Activated T-helper 9 cell treated with anti-CD3 and anti-CD28 coated beads, Interleukin-2, amount 50 U/mL, for 16 hours (primary cell): Measurements from ENCODE around the gene PTOV1.

Source experiments
- DNase-seq: peaks from one replicate; pipeline ENCODE4 v3.0.0-alpha.2; 2020; ENCODE audit warnings: low read depth

Gene PTOV1

DNA sequence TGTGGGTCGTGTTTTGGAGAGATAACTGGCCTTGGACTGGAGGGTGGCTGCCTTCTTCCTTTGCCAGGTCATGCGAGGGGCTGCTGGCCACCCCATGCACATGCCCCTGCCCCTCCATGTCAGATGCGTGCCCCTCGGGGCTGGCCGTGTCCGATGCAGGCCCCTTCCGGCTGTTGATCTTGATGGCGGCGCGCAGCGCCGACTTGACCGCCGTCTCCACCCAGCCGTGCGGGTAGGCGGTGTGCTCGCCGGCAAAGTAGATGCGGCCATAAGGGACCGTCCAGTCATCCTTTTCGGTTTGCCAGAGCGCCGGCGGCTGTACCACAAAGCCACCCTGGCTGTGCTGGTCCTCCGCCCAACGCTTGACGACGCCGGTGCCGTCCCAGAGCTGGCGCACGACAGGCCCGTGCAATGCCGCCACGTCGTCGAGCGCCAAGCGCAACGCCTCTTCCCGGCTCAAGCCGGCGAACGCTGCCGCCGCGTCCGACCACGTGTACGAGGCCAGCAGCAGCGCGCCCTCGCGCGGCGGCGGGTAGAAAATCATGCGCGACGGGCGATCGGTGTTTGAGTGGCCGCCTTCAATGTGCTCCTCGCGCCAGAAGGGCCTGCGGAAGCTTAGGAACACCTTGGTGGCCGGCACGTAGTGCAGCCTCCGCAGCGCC lies 38.9 kb downstream of the PTOV1 start:
- peak; percentile 65 for DNase-seq

DNA sequence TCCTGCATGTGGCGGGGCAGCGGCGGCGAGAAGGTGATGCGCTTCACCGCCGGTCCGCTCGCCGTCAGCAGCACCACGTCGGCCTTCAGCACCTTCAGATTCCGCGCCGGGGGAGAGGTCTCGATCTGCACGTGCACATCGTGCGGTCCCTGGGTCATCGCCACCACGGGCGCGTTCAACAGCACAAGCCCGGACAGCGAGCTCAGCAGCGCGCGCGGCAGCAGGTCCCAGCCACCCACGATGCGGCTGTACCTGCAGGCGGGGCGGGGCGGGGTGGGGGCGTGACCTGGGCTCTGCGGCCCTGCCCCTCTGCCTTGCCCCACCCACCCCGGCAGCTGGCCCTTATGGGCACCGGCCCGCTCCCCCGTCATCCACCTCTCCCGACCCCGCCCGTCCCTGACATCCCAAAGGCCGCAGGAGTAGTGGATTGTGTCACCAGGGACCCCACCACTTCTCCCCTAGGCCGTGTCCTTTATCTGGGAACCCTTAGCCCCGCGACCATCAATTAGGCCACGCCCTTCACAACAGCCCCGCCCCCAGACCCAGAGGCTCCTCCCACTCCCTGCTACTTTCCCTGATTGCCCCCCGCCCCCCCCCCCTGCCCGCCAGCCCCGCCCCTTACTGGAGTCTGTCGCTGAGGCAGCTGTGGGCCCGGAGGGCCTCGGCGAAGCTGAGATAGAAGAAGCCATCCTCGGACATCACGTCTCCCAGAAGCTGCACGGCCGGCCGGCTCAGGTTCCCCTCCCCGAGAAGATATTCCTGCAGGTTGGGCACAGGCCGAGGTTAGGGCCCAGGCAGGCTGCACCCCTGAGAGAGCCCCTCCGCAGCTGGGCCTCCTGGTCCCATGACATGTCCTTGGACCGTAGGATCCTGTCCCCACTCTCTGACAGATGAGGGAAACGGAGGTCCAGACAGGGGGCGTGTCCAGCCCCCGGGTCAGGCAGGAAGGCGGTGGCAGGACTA lies 39.7 kb downstream of the PTOV1 start:
- DNase-seq = peak; percentile 66

- no peak for DNase-seq
Observed at GRCh38 chr19:49891393-49891792, 40.4 kb downstream of the PTOV1 start.

GRCh38 chr19:49892716-49893115 lies 41.8 kb downstream of the PTOV1 start:
- no peak for DNase-seq

DNA sequence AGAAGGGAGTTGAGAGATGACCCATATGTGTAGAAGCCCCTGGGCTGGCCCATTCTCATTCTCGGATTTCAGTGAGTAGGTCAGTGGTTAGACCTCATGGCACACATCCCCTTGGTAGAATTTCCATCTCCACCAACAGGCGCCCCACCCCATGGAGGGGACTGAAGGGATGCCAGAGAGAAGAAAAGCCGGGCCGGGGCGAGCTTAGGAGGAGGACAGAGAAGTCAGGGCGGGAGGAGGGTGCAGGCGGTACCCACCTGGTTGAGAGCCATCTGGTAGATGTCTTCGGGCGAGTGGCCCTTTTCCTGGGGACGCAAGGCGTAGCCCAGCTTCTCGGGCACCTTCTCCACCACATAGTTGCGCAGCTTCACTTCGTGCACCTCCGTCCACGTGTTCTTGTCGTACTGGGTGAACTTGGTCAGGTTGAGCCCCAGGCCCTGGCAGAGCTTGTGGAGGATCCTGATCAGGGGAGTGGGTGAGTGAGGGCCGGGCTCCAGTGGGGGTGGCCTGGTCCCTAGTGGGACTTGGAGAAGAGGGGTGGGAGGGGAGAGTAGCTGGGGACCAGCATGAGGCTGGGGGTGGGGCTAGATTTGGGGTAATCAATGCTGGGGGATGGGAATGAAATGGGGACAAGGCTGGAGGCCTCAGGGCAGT lies 43.2 kb downstream of the PTOV1 start:
- DNase-seq = no peak

DNA sequence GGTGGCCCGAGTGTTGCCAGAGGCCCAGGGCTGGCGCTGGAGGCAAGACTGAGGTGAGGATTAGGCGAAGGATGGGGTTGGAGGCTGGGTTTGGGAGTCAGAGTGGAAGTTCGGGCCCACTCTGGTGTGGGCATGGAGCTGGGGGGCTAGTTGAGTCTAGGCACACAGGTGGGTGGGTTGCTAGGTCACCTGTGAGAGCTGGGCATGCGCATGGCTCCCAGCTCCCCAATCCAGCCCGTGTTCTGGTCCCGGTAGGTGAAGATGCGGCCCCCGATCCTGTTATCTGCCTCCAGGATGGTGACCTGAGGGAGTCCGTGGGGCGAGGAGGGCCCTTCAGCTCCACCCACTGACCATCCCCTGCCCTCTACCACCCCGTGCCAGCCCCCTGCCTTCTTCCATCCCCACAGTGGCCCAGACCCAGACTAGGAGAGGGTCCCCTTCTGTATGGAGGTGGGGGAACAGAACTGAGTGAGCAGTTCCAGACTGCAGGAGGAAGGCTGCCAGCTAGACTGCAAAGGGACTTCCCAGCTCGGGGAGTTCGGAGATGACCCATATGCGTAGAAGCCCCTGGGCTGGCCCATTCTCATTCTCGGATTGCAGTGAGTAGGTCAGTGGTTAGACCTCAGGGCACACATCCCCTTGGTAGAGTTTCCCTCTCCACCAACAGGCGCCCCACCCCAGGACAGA lies 44.1 kb downstream of the PTOV1 start:
- peak; percentile 40 for DNase-seq

DNA sequence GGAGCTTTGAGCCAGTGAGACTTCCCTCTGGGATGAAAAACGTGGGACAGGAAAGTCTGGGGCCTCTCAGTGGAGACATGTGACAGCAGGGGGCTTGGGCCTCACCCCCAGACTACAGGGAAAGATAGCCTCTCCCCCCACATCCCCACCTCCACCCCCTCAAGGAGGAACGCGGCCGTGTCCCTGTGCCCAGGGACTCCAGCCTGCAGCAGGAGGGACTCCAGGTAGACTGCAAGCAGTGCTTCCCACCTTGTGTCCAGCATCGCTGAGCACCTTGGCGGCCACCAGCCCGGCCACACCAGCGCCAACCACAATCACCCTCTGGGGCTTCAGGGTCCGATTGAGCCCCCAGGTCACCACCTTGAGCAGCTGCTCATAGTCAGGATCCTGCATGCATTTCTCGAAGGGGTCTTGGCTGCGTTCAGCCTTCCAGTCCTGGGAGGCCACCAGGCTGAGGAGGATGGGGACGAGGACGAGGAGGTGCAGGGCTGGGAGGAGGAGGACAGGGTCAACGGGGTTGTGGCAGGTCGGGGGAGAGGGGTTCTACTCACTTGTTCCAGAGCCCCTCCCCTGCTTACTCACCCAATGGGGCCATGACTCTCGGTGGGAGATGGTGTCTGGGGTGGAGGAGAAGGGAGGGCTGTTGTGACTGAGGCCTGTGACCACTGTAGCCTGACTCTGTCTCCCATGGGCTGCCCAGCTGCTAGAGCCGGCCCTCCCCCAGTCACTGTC lies 44.8 kb downstream of the PTOV1 start:
- DNase-seq = no peak

DNA sequence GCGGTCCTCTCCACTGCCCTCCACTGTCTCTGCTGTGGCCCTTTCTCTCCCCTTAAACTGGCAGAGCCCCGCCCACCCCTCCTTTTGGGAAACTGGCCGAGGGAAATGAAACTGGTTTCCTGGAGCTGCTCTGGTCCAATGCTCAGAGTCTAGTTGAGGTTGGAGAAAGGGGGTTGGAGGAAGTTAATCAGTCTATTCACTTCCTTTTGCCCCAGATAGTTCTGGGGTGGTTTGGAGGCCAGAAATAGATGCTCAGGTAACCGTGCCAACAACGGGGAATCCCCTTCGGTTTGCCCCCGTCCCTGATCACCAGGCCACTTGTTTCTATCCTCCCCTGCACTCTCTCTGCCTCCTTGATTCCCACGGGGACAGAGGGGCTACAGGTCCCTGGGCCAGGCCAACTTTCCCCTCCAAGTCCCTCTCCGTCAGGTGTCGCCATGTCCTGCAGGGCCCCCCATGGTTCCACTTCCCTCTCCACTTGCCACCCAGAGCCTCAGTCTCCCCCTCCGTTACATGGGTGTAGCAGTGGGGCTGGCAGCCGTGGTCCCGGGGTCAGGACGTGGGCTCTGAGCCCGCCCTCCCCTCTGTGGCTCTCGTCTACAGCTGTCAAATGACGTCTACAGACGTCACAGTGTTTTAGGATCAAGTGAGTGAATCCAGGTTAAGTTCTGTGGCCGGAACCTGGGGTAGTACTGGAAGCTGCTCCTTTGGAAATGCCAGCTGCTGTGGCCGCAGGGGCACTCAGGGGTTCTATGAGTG lies 46.1 kb downstream of the PTOV1 start, which contains the start of gene IL4I1:
TSS of gene IL4I1 (minus strand) at position 25 of the 759 bp plus-strand sequence. CDS start 727 bp downstream, outside the sequence.
- DNase-seq = peak; percentile 64

GRCh38 chr19:49904136-49904535 lies 53.2 kb downstream of the PTOV1 start:
- DNase-seq = no peak

DNA sequence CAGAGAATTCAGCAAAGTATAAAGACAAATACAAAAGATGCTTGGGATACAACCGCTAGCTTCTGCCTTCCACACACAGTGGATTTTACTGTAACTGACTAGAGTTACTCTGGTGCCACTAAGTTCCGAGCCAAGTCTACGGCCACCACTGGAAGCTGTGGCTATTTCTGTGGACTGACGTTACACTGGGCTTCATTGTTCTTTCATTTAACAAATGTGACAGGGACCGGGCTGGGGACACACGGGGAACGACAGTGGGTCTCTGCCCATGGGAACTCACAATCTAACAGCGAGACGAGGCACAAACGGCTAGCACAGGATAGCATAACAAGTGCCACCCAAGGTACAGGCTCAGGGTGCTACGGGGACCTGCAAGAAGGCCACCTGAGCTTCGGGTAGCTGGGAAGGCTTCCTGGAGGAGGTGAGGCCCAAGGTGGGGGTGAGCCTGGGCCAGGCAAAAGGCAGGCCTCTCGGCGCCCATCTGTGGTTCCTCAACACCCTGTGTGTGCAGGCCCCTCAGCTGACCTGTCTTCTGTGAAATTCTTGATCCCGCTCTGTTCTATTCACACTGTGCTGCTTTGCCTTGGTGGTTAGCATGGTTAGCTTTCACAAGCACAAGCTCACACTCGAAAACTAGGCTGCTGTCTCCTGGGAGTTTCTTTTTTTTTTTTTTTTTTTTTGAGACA lies 56.1 kb downstream of the PTOV1 start:
- DNase-seq = no peak

- DNase-seq = no peak
Observed at GRCh38 chr19:49907745-49908446, 56.9 kb downstream of the PTOV1 start.

DNA sequence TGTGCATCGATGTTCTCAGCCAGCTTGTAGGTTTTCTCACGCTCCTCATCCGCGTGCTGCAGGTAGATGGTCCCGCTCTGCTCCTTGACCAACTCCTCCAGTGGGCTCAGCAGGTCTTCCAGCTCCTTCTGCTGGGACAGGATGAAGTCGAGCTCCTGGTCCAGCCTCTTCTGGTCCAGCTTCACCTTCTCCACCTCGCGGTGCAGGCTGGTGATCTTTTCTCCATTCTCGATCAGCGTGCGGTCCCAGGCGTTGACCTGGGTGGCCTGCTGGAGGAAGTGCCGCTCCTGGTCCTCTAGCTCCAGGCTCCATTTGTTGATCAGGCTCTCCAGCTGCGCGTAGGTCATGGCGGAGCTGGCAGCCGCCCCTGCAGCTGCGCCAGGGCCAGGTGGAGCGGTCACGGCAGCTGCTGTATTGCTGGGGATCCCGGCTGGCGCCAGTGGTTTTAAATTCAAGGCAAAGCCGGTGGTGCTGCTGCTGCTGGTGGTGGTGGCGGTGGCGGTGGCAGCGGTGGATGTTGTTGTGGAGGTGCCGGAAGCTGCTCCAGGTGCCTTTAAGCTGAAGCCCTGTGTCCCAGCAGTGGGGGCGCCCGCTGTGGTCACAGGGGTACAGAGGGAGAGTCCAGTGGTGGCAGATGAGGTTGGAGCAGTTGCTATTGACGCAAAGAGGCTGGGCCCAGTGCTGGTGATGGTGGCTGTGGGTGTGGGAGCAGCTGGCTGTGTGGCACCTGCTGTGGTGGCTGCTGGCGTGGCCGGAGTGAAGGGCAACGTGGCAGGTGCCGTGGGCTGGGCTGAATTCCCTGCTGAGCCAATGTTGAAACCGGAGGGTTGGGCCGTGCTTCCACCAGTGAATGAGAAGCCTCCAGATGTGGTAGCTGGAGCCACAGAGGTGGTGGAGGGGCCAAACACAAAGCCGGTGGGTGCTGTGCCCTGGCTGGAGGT lies 57.8 kb downstream of the PTOV1 start:
- DNase-seq = no peak

GRCh38 chr19:49910179-49910578 lies 59.2 kb downstream of the PTOV1 start:
- DNase-seq = no peak
